Suppressor macrophage (primary cell): Measurements from ENCODE around the gene ZP3.
"Not testable (repeated sequence)": the region's sequence is repeated elsewhere in the genome, so short reads cannot be mapped to it uniquely, and the experiment has no call there.

Experiments
- DNase-seq, 4 experiments: peaks; one replicate each; pipeline ENCODE4 v3.0.0-alpha.2; 2020 to 2022

Gene ZP3

GRCh38 chr7:76485822-76486610, 61.3 kb downstream of the ZP3 start:
- DNase-seq, result not testable (repeated sequence)

- not testable (repeated sequence) for DNase-seq
Observed at GRCh38 chr7:76486618-76487017, 61.9 kb downstream of the ZP3 start.

GRCh38 chr7:76487969-76488368, 63.2 kb downstream of the ZP3 start:
- DNase-seq, result not testable (repeated sequence)
